Head of caudate nucleus (tissue), 42 donors: ENCODE data around the gene FZR1.
"Not testable (repeated sequence)": the region's sequence is repeated elsewhere in the genome, so short reads cannot be mapped to it uniquely, and the experiment has no call there.

ENCODE experiments used
- DNase-seq, 42 donors: peaks; one replicate each; pipeline versions ENCODE4 v3.0.0 to v3.0.0-alpha.2; 2020 to 2021; ENCODE audit warnings: mixed read lengths in 7 of 42
- intact Hi-C: fragments of 100-400 bp; cut with DNase I; formaldehyde crosslinking; loops from one replicate; pipeline ENCODE4 v1.15.0; 2022

Gene FZR1

DNA sequence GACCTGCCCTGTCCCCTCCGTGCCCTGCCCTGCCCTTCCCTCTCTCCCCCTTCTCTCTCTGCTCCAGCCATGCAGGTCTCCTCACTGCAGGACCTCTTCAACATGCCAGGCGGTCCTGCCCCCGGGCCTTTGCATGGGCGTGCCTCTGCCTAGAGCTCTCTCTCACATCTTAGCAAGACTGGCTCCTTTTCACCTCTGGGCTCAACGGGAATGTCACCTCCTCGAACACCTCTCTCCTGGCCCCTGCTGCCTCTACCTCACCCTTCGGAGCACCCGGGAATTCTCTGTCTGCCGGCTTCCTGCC is 45.6 kb downstream of the FZR1 start:
- DNase-seq: no peak
- intact Hi-C loops: no loop called here

DNA sequence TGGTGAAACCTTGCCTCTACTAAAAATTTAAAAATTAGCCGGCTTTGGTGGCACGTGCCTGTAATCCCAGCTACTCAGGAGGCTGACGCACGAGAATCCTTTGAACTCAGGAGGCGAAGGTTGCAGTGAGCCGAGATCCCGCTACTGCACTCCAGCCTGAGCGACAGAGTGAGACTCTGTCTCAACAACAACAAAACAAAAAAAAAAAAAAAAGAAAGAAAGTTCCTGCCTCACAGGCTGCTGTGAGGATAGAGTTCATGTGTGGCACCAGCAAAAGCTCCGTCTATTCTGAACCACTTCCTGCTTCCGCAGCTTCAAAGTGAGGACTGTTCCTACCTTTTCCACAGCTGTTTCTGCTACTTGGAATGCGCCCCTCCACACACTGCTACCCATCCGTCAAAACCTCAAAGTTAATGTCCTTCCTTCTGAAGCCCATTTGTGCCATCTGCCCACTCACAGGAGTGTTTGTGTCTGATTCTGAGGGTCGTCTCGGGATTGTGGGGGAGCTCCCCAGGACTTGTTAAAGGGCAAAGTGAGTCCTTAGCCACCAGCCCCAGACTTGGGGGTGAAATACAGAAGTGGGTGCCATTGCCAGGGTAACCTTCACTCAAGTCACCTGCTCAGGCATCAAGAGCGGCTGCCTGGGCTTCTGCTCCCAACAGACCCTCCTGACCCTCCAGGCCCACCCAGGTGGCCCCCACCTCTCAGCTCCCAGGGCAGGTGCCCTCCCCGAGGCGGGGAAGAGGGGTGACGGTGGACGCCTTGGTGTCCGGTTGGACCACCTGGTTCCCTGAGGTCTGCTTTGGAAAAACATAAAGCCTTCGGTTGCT is 48.4 kb downstream of the FZR1 start:
- intact Hi-C loops: no loop called here
- DNase-seq: no peak

DNA sequence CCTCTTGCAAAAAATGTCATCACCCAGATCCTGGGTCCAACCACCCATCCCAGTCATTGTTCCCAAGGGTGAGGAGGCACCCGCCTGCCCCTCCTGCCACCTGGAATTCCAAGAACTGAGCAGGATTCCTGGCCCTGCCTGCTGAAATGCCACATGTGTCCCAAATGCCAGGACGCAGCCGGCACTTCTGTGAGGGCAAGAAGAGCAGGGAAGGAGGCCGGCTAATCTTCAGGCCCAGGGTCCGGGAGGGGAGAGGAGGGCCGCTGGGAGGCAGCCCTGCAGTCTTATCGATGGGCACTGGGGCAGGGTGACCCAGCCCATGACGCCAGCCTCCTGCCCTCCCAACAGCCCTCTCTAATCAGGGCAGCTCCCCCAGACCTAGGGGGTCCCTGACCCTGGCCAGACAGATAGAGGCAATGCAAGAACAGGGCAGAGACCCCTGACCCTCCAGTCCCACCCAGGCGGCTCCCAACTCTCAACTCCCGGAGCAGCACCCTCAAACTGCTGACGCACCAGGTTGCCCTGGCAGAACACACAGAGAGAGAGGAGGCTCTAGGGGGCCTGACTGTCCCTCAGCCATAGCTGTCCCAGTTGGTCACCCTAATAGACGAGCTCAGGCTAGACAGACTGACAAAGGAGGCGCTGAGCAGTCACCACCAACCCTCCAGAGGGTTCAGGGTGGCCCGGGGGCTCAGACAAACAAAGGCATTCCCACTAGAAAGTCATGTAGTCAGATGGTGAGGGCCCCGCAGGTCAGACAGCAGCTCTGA is 49.7 kb downstream of the FZR1 start:
- no peak for DNase-seq

DNA sequence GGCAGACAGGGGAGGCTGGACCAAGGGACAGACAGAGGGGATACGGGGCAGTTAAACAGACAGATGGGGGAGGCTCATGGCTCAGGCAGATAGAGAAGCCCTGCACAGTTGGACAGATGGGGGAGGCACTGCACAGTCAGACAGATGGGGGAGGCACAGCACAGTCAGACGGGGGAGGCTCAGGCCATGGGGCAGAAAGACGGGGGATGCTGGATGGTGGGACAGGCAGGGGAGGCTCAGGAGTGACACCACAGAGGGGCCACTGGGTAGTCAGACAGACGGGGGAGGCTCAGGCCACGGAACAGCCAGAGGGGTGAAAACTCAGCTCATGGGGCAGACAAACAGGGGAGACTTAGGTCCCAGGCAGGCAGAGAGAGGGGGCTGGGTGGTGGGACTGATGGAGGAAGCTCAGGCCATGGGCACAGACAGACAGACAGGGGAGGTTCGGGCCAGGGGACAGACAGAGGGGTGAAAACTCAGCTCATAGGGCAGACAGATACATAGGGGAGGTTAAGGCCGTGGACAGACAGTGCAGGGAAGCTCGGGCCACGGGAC is 50.4 kb downstream of the FZR1 start:
- intact Hi-C loops: no loop called here
- DNase-seq: no peak

More for the DNA sequence above, 49.7 kb downstream of the FZR1 start:
- intact Hi-C loops: no loop called here

DNA sequence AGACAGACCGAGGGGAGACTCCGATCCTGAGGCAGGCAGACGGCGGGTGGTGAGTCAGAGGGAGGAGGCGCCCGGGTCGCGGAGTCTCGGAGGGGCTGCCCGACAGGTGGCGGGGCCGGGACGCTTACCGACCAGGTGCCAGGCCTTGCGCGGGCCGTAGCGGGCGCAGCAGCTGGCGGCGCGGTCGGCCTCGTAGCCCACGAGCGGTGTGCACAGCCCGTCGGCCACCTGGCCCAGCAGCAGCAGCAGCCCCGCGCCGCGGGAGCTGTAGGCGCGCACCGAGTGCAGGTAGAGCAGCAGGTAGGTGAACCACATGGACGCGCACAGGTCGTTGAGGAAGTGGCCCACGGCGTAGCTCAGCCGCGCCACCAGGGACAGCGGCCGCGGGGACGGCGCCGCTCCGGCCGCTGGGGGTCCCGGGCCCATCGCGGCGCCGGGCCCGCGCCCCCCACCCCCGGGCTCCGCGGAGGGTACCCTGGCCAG is 50.9 kb downstream of the FZR1 start:
- intact Hi-C loops: no loop called here
- DNase-seq: peak in 11 of 42 donors; percentile 27 to 69 (median 49)

DNA sequence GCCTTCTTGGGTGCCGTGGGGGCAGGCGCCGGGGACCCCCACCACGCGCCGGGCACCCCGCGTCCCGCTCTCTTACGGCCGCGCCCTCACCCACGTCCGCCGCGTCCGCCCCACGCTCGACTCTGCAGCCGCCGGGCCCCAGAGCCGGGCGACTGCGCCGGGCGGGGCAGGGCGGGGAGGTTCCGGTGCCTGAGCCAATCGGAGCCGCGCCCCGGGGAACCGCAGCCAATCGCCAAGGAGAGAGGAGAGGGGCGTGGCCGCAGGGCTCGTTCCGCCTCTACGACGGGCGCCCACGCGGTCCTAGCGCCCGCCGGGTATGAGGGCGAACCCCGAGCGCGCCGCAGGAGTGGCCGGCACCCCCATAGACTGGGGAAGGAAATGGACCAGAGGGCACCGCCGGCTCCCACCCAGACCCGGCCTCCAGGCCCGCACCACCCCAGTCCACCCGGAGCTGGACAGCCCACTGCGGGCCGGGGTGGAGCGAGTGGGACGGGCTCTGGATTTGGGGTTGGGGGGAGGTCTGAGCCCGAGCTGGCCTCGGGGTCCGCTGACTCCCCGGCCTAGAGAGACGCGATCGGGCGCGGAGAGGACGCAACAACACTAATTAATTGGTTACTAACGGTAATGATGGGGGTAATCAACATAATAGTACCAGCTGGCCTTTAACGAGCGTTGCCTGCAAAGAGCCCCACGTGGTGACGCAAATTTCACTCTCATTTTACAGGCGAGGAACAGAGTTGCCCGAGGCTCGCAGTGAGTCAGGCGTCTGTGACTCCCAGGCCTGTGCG is 51.5 kb downstream of the FZR1 start, which contains the start of gene MFSD12:
TSS of gene MFSD12 (minus strand) at position 126 of the 788 bp plus-strand sequence. CDS start 183 bp downstream, outside the sequence.
- DNase-seq: peak; percentile 83 to 98 (median 95)
- intact Hi-C loops: no loop called here

DNA sequence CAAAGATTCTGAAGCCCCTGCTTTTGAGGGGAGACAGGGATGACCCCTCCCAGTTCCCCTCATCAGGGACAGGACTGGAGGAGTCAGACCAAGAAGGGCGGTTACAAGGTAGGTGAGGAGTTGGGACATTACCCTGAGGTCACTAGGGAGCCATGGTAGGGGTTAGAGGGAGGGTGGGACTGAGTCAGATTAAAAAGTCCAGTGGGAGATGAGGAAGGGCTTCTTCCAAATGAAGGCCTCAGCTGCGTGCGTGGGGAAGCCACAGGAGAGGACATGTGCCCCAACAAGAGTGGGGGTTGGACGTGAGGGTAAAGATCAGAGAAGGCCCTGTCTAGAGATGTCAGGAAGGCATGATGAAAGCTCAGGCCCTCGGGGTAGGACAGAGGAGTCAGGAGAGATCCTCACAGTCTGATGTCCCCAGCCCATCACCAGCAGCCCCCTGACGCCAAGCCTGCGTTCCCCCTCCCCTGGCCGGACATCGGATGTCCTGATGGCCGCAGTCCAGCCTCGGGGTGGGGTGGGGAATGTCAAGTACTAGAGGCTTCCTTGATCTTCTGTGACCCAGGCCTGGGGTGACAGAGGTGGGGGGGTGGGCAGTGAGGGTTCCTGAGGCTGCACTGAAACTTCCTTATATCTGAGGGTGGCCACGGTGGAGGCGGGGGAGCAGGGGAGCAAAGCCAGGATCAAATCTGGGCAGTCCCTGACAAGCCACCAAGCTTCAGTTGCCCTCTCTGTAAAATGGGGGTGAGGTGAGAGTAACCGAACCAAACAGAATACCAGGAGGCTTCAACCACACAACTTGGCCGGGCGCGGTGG is 57.8 kb downstream of the FZR1 start:
- DNase-seq: no peak
- intact Hi-C loops: no loop called here

DNA sequence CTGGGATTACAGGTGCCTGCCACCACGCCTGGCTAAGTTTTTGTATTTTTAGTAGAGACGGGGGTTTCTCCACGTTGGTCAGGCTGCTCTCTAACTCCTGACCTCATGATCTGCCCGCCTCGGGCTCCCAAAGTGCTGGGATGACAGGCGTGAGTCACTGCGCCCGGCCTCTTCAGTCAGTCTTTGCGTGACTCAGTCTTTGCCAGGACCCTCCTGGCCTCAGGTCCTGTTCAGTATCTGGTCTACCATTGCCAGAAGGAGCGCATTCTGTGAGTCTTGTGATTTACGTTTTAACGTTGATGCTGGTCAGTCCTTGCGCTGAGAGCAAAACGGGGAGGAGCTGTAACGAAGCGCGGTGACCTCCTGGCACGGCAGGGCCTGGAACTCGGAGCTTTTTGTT is 59.0 kb downstream of the FZR1 start:
- no peak for DNase-seq
- intact Hi-C loops: no loop called here

DNA sequence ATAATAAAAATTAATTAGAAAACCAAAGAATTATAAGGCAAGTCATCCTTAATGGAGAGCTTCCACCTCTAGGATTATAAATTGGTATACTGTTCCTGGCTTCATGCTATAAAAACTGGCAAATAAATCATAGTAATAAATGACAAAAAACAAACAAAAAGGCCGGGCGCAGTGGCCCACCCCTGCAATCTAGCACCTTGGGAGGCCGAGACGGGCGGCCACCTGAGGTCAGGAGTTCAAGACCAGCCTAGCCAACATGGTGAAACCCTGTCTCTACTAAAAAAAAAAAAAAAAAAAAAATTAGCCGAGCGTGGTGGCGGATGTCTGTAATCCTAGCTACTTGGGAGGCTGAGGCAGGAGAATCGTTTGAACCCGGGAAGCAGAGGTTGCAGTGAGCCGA is 63.9 kb downstream of the FZR1 start:
- intact Hi-C loops, DNase-seq: not testable (repeated sequence)

DNA sequence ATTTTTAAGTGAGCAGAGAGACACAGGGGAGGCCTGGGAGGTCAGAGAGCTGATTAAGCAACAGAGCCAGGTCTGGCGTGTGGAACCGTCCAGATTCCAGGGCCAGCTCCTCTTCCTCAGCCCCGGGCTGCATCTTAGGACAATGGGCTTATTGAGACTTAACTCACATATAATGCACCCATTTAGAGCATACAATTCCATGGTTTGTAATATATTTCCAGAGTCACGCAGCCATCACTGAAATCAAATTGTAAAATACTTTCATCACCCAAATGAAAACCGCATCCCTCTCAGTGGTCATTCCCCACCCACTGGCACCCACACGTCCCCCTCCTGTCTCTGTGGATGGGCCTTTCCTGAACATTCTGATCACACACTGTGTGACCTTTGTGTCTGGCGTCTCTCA is 64.5 kb downstream of the FZR1 start:
- intact Hi-C loops: no loop called here
- peak in 41 of 42 donors; percentile 30 to 85 (median 65) for DNase-seq

DNA sequence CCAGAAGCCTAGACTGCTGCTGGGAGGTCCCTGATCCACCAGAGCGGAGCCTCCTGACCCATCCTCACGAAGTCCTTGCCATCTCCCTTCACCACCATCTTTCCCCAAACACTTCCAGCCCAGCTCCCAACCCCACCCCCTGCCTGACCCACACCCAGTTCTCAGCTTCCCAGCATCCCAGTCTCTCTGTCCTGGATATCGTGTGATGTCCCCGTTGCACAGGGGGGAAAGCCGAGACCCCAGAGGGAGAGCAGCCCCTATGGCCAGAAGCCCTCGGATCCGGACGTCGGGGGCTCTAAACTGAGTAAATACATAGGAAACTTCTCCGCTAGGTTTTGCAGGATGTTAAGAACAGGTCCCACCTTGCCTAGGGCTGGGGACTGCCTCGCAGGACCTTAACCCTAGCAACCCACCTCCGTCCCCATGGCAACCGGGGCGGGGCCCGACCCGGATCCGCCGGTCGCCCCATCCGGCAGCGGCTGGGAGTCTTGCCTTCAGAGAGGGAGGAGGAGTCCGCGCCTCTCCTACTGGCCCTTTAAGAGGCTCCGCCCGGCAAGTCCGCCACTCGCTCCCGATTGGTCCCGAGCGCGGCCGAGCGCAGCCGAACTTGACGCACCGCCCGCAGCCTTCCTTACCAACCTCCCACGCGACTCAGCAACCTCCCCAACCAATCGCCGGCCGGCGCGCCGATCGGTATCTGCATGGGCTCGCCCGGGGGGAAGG is 66.2 kb downstream of the FZR1 start:
- intact Hi-C loops: no loop called here
- DNase-seq: peak; percentile 99 to 100 (median 100)

DNA sequence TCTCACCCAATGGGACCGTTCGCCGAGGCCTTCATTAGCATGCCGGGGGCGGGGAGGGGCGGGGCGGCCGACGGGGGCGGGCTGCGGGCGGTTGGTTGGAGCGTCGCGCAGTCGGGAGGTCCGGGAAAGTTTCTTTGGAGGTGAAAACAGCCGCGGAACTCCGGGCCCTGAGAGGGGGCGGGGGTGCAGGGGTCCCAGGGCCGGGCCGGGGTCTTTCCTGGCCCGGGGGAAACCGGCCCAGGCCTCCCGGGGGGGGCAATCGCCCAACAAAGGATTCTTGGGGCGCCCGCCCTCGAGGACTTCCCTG is 66.7 kb downstream of the FZR1 start, which contains the start of gene HMG20B:
TSS of gene HMG20B (plus strand) at position 90 of the 307 bp plus-strand sequence. CDS start 366 bp downstream, outside the sequence.
- no peak for DNase-seq
- intact Hi-C loops: no loop called here

DNA sequence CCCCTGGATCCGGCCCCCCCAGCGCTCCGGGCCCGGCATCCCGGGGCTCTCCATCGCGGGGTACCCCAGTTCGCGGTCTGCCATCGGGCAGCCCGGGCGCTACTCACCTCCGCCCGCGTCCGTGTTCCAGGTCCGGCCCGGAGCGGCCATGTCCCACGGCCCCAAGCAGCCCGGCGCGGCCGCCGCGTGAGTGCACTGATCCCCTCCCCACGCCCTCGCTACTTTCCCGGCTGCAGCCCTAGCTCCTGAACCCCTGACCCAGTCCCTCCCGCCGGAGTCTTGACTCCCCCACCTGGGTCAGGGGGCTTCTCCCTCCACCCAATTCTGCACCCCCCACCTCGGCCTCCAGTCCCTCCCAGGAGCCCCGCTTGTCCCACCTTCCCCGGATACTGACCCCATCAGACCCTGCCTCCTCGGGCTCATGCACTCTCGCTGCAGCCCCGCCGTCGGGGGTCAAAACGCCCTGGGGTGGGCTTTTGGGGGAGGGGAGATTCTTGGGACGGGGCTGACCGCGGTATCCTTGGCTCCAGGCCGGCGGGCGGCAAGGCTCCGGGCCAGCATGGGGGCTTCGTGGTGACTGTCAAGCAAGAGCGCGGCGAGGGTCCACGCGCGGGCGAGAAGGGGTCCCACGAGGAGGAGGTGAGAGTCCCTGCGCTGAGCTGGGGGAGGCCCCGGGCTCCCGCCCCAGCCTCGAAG is 67.2 kb downstream of the FZR1 start:
- intact Hi-C loops: no loop called here
- DNase-seq: peak in 2 of 42 donors; percentile 42 to 52

DNA sequence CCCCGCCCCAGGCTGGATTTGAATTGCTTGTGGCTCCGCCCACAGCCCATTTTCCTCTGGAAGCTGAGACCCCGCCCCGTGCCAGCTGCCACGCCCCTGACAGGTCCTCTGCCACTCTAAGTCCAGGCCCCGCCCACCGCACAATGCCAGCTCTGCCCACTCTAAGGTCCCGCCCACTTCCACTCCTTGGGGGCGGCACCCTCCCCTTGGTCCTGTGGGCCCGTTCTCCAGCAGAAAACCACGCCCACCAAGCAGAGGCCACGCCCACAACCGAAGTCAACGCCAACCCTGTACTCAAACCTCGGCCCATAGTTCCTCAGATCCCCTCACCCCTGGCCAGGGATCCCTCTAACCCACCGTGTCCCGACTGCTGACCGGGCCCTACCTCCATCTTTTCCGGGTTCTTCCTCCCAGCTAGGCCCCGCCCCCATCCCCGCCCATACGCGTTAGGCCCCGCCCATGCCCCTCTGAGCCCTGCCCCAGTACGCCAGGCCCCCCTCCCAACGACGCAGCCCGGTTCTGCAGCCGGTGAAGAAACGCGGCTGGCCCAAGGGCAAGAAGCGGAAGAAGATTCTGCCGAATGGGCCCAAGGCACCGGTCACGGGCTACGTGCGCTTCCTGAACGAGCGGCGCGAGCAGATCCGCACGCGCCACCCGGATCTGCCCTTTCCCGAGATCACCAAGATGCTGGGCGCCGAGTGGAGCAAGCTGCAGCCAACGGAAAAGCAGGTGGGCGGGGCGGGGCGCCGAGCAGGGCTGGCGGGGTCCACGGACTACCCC is 67.9 kb downstream of the FZR1 start:
- peak; percentile 42 to 87 (median 72) for DNase-seq
- intact Hi-C loops: no loop called here

DNA sequence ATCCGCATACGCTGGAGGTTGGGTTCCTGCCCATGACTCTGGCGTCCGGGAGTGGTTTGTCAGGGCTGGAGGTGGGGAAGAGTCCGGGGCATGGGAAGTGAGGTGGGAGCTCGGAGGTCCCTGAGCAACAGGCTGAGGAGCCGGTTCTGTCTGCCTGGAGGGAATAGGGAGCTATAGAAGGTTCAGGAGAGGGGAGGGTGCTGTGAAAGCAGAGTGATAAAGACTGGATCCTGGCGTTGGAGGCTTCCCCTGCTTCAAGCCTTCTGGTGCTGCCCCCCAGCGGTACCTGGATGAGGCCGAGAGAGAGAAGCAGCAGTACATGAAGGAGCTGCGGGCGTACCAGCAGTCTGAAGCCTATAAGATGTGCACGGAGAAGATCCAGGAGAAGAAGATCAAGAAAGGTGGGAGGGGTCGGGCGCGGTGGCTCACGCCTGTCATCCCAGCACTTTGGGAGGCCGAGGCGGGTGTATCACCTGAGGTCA is 69.2 kb downstream of the FZR1 start:
- DNase-seq: peak in 36 of 42 donors; percentile 34 to 77 (median 55)
- intact Hi-C loops: loop anchor here (5.0 kb wide), 1 partner anchor 47 kb away; no protein-coding TSS in a partner anchor
